ENCODE measurements around the gene NUDCD2.

- TF ChIP-seq CTCF (IDR thresholded peaks at IDR 0.05): no peak
- TF ChIP-seq POLR2A (IDR thresholded peaks at IDR 0.05): no peak
Measured at GRCh38 chr5:163404364-163405173, 55.3 kb downstream of the NUDCD2 start.

All from right lobe of liver (tissue), 4 donors.